ENCODE data around the gene TNNI3K. TPM values are rescaled to one million over a fixed set of nuclear protein-coding genes. Genes with fewer than 3 reads are reported as not detected.

Gene TNNI3K
- total RNA-seq, 2 donors from 2014 or later: 0.95 TPM; not detected in 1

DNA sequence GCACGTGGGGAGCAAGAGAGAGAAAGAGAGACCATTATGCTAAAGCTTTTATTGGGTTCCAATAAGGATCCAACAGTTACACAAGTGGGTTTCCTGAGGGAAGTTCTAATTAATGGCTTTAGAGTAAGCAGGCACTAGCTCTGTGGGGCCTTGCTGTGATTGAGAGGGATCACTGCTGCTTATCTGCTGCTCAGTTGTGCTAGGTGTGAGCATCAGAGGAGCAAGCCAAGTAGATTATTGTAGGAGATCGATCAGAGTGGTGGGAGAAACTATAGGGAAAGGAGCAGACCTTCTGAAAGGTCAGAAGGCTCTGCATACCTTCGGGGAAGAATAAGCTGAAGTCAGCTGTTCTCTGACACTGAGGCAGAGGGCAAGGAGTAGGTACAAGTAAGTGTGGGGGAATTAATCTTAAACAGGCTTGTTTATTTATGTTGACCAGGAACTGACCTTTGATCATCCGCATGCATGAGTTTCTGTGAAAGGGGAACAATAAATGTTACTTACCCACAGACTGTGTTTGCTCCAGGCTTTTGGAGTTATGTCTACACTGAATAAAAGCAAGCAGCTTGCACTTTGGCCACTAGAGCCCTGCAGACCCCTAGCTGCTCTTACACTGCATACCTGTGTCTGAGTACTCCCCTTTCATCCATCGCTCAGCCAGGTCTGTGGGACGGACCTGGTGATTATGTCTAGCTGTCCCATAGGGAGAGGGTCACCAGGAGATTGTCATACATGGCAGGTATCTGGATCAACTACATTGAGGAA lies 89.7 kb downstream of the TNNI3K start:
- no peak for ATAC-seq (replicated peaks in 1 of 2)
- Mint-ChIP-seq H3K27me3 (ENCODE audit: low read depth) (no peaks in the 10 kb centered on the region), H3K4me3 (no peak overlapping the region), H3K4me1 (ENCODE audit: low read depth) (no peaks in the 10 kb centered on the region), H3K27ac (no peak overlapping the region), H3K36me3 (ENCODE audit: insufficient read depth in 2 of 2) (no peaks in the 10 kb centered on the region), H3K9me3 (no peaks in the 10 kb centered on the region)
- no peak for DNase-seq

DNA sequence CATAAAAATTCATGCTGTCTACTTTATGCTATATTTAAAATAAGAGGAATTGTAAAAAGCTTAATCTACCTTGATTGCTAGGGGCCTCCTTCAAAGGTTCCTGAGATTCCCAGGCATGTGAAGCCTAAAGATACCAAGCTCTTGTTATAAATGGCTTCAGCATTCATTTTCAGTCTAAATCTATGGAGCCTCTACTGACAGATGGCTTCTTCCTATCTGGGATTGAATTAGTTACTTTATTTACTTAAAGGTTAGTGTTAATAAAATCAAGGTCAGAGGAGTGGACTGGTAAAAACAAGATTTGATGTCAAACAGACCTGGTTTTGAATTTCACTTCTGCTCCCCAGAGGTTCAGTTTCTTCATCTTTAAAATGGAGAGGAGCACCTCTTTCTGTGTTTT lies 93.7 kb downstream of the TNNI3K start:
- Mint-ChIP-seq H3K27ac (no peak overlapping the region), H3K27me3 (ENCODE audit: low read depth) (no peaks in the 10 kb centered on the region), H3K4me3 (no peak overlapping the region), H3K4me1 (ENCODE audit: low read depth) (no peaks in the 10 kb centered on the region), H3K9me3 (no peaks in the 10 kb centered on the region), H3K36me3 (ENCODE audit: insufficient read depth in 2 of 2) (no peaks in the 10 kb centered on the region)
- ATAC-seq (replicated peaks in 1 of 2): no peak
- no peak for DNase-seq

DNA sequence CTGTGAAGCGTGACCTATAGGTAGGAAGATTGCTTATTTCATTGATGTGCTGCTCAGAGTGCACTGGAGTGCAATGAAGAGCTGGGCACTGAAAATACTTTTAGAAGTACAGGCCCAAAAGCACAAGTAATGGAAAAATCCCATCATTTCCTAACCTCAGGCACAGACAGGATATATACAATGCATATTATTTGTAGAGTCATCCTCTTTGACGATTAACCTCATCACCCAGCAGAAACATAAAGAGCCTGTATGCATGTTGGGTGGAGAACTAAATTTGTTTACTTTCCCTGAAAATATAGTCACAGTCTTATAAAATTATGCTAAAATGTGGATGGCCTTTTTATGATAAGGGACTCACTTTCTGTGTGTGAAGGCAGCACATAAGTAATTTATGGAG lies 98.1 kb downstream of the TNNI3K start:
- no peaks in the 10 kb centered on the region for H3K4me1 Mint-ChIP-seq (ENCODE audit: low read depth)
- H3K4me3 Mint-ChIP-seq: no peak overlapping the region
- H3K9me3 Mint-ChIP-seq: peaks cover 0 to 2% of the 10 kb centered on the region in 2 donors
- H3K36me3 Mint-ChIP-seq (ENCODE audit: insufficient read depth in 2 of 2): no peaks in the 10 kb centered on the region
- DNase-seq (no peak), ATAC-seq (replicated peaks in 1 of 2) (no peak)
- H3K27ac Mint-ChIP-seq: no peak overlapping the region
- no peaks in the 10 kb centered on the region for H3K27me3 Mint-ChIP-seq (ENCODE audit: low read depth)

DNA sequence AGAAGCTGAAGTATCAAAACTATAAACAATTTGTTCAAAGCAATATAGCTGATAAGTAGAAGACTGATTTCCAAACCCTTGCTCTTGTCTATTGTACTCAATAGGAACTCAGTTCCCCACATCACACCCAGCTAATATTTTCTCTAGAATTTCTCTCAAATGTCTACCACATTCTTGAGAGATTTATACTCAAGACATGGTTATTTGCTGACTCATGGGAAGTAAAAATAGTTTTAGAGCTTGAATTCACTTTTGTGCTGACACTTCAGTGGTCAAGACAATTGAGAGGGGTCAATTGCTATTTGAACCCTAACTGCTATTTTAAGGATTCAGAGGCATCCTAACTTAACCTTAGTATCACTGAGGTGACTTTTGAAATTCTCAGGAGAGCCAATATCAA lies 99.0 kb downstream of the TNNI3K start:
- H3K27ac Mint-ChIP-seq: no peak overlapping the region

DNA sequence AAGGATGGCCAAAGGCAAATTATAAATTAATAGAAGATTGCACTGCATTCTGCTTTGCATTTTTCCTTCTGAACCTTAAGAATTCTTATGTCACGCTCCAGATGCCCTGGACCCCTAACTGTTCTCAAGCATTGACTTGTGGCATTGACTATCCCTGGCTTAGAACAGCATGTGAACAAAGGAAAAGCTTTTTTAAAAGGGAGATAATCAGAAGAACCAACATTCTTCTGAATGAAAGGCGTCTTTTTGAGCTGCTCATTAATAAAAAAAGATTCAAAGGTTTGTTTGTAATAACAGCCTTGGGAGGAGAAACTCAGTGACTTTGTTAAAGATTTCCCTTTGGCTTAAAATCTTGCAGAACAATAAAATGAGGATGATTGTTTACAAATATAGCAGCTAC lies 105.5 kb downstream of the TNNI3K start:
- peaks cover 0 to 2% of the 10 kb centered on the region in 2 donors for H3K9me3 Mint-ChIP-seq
- H3K27me3 Mint-ChIP-seq (ENCODE audit: low read depth): no peaks in the 10 kb centered on the region
- no peaks in the 10 kb centered on the region for H3K36me3 Mint-ChIP-seq (ENCODE audit: insufficient read depth in 2 of 2)
- no peak overlapping the region for H3K4me3 Mint-ChIP-seq
- DNase-seq (no peak), ATAC-seq (replicated peaks in 1 of 2) (no peak)
- H3K4me1 Mint-ChIP-seq (ENCODE audit: low read depth): no peaks in the 10 kb centered on the region
- H3K27ac Mint-ChIP-seq: no peak overlapping the region

More for the DNA sequence above, 99.0 kb downstream of the TNNI3K start:
- no peaks in the 10 kb centered on the region for H3K4me1 Mint-ChIP-seq (ENCODE audit: low read depth)
- peaks cover 0 to 2% of the 10 kb centered on the region in 2 donors for H3K9me3 Mint-ChIP-seq
- H3K4me3 Mint-ChIP-seq: no peak overlapping the region
- no peaks in the 10 kb centered on the region for H3K27me3 Mint-ChIP-seq (ENCODE audit: low read depth)
- DNase-seq (no peak), ATAC-seq (replicated peaks in 1 of 2) (no peak)
- no peaks in the 10 kb centered on the region for H3K36me3 Mint-ChIP-seq (ENCODE audit: insufficient read depth in 2 of 2)

DNA sequence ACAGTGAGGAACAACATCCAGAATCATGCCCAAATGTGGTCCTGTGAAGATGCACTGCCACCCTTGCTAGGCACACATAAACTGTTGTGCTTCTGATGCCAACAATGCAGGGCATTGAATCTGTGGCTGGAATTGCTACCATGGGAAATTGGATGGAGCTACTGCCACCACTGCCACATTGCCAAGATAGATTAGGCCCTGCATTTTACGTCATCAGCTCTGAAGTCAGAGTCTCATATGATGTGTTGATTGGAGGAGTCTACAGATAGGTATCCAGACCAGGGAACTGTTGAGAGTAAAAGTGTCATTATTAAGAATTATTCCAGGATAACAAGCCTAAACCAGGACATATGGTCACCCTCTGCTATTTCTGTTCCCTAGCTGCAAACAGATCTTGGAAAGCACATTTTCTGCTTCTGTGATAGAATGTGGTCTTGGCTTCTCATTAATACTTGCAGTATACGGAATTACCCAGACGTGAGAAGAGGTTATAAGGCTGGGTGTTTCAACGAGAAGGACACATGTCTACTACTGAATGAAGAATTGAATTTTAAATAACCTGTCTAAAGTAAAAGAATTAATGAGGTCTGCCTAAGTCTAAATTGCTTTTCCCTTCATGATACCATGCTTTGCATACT lies 106.6 kb downstream of the TNNI3K start:
- no peak overlapping the region for H3K4me3 Mint-ChIP-seq
- DNase-seq: no peak
- H3K9me3 Mint-ChIP-seq: peaks cover 0 to 2% of the 10 kb centered on the region in 2 donors
- no peaks in the 10 kb centered on the region for H3K4me1 Mint-ChIP-seq (ENCODE audit: low read depth)
- H3K27ac Mint-ChIP-seq: no peak overlapping the region
- H3K27me3 Mint-ChIP-seq (ENCODE audit: low read depth): no peaks in the 10 kb centered on the region
- ATAC-seq (replicated peaks in 1 of 2): no peak
- no peaks in the 10 kb centered on the region for H3K36me3 Mint-ChIP-seq (ENCODE audit: insufficient read depth in 2 of 2)

DNA sequence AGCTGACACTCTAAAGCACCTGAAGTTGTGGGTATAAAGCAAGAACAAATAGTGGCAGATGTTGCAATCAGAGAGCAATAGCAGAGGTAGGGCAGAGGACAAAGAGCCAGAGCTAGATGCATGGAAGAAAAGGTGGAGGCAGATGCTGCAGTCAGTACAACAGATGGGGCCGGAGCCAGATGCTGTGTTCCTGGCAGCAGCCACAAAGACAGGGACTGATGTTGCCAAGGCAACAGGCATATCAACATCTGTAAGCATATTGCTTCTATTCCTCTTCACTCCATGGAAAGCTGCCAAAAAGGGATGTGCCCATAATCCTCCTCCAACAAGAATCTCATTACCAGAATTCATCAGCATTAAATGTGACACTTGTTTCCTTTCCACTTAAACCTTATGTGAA lies 108.0 kb downstream of the TNNI3K start:
- no peaks in the 10 kb centered on the region for H3K4me1 Mint-ChIP-seq (ENCODE audit: low read depth)
- no peaks in the 10 kb centered on the region for H3K27me3 Mint-ChIP-seq (ENCODE audit: low read depth)

DNA sequence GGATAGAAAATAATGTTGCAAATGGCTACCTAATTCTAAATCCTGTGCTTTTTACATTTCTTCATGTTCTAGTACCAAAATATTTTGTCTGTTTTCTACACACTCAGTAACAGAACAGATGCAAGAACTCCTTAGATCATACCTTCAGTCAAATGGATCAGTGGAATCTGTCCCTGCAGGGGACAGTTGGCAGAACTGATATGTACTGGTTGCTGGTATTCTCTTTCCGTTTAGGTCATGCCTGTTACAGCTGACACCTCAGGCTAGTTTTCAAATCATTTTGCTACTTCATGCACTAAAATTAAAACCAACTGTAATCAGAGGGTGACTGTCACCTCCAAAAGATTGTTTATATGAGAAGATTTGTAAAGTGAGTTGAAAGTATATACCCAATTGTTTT lies 109.2 kb downstream of the TNNI3K start:
- DNase-seq: no peak
- Mint-ChIP-seq H3K27me3 (ENCODE audit: low read depth) (no peaks in the 10 kb centered on the region), H3K4me3 (no peak overlapping the region), H3K9me3 (no peaks in the 10 kb centered on the region), H3K36me3 (ENCODE audit: insufficient read depth in 2 of 2) (no peaks in the 10 kb centered on the region), H3K27ac (no peak overlapping the region), H3K4me1 (ENCODE audit: low read depth) (no peaks in the 10 kb centered on the region)
- ATAC-seq (replicated peaks in 1 of 2): no peak

More for the DNA sequence above, 108.0 kb downstream of the TNNI3K start:
- no peak for DNase-seq
- Mint-ChIP-seq H3K36me3 (ENCODE audit: insufficient read depth in 2 of 2) (no peaks in the 10 kb centered on the region), H3K27ac (no peak overlapping the region), H3K4me3 (no peak overlapping the region), H3K9me3 (no peaks in the 10 kb centered on the region)
- ATAC-seq (replicated peaks in 1 of 2): no peak

DNA sequence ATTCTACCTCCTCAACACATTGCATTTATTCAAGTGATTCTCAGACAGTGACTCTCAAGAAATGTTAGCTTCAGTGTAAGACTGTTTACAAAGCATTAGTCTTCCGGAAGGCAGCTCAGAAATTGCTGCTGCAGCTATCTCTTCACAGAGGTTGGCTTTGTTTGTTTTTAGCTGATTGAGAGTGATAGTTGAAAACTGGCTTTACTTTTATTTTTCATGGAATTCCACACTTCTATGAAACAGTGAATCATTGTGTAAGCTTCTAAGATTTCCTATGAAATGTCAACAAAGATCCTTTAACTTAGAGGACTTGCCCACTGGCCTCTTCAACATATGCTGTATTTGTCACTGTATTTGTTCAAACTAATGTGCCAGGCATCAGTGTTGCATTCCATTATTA lies 121.3 kb downstream of the TNNI3K start:
- H3K9me3 Mint-ChIP-seq: peaks cover 1 to 4% of the 10 kb centered on the region in 2 donors
- H3K4me3 Mint-ChIP-seq: no peak overlapping the region
- peaks cover 0 to 1% of the 10 kb centered on the region in 2 donors for H3K36me3 Mint-ChIP-seq (ENCODE audit: insufficient read depth in 2 of 2)

DNA sequence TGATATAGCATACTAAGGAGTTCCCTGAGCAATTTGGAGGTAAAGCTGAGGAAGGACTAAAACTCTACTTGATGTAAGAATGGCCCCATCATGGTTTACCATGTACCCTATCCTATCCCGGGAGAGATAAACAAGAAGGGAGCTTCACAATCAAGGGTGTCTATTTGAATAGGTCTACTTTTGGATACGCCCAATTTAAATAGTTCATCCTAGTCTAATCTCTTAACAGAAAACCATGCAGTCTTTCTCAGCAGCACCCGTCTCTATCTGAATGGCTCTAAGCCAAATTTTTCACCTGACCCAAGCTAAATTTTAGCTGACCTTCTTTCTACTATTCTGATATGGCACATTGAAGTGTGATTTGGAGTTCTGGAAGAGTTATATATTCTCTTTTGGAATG lies 122.0 kb downstream of the TNNI3K start:
- H3K36me3 Mint-ChIP-seq (ENCODE audit: insufficient read depth in 2 of 2): no peaks in the 10 kb centered on the region
- peaks cover 0 to 2% of the 10 kb centered on the region in 2 donors for H3K9me3 Mint-ChIP-seq
- no peak overlapping the region for H3K27ac Mint-ChIP-seq
- H3K4me1 Mint-ChIP-seq (ENCODE audit: low read depth): no peaks in the 10 kb centered on the region
- no peaks in the 10 kb centered on the region for H3K27me3 Mint-ChIP-seq (ENCODE audit: low read depth)
- no peak overlapping the region for H3K4me3 Mint-ChIP-seq
- no peak for DNase-seq
- ATAC-seq (replicated peaks in 1 of 2): no peak

More for the DNA sequence above, 121.3 kb downstream of the TNNI3K start:
- Mint-ChIP-seq H3K27me3 (ENCODE audit: low read depth) (no peaks in the 10 kb centered on the region), H3K4me1 (ENCODE audit: low read depth) (no peaks in the 10 kb centered on the region), H3K27ac (no peak overlapping the region)
- ATAC-seq (replicated peaks in 1 of 2) (no peak), DNase-seq (no peak)

DNA sequence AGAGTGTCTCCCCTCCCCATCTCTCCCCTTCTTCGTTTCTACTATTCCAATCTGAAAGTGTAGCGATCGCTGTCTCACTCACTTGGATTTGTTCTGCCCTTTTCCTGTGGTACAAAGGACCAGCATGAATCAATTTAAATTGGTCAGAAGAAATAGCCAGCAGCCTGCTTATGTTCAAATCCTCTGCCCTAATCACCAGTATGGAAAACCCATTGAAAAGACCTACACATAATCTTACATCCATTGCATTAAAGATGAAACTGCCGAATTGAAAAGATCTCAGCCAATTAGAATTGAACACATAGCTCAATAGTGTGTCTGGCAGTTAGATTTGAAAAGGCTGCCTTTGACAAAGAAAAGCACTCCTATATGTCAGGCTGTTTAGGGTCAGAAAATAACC lies 122.6 kb downstream of the TNNI3K start:
- Mint-ChIP-seq H3K9me3 (peaks cover 0 to 2% of the 10 kb centered on the region in 2 donors), H3K36me3 (ENCODE audit: insufficient read depth in 2 of 2) (no peaks in the 10 kb centered on the region), H3K27me3 (ENCODE audit: low read depth) (no peaks in the 10 kb centered on the region), H3K4me1 (ENCODE audit: low read depth) (no peaks in the 10 kb centered on the region), H3K27ac (no peak overlapping the region), H3K4me3 (no peak overlapping the region)
- ATAC-seq (replicated peaks in 1 of 2): no peak
- no peak for DNase-seq

DNA sequence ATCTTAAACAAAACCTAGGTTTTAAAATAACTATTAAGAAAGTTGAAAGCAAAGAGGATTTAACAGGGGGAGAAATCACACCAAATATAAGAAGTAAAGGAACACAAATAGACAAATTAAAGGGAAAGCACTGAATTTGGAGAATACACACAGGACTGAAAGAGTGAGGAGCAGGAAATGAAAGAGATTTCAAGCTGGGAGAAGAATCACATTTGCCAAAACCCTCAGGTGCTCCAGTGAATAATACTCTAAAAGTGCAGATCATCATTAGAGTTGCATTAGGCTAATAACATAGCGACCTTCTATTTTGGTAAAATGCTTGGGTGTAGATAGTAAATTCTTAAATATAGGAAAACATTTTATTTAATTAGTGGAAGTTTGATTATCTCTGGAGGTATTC lies 127.5 kb downstream of the TNNI3K start:
- no peaks in the 10 kb centered on the region for H3K36me3 Mint-ChIP-seq (ENCODE audit: insufficient read depth in 2 of 2)
- peaks cover 0 to 2% of the 10 kb centered on the region in 2 donors for H3K9me3 Mint-ChIP-seq
- H3K27me3 Mint-ChIP-seq (ENCODE audit: low read depth): no peaks in the 10 kb centered on the region
- no peak overlapping the region for H3K27ac Mint-ChIP-seq
- no peak for DNase-seq
- ATAC-seq (replicated peaks in 1 of 2): no peak
- H3K4me1 Mint-ChIP-seq (ENCODE audit: low read depth): no peaks in the 10 kb centered on the region
- H3K4me3 Mint-ChIP-seq: no peak overlapping the region

DNA sequence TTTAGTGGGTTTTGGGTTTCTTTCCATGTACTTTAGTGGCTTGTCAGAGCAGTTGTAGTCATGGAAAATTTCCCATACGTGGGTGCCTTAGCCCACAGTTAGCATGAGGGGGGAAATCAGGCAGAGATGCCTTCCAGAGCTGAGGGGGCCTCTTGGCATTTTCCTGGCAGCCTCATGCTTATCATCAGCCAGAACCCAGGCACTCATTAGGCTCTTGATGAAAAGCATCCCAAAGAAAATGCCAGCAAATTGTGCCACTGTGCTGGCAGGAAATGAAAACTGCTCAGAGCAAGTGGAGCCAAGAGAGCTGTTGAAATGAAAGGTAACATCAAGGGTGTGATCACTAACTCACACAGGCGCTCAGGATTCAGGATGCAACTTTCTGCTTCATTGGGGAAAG lies 128.0 kb downstream of the TNNI3K start:
- Mint-ChIP-seq H3K27me3 (ENCODE audit: low read depth) (no peaks in the 10 kb centered on the region), H3K4me1 (ENCODE audit: low read depth) (no peaks in the 10 kb centered on the region), H3K4me3 (no peak overlapping the region), H3K27ac (no peak overlapping the region), H3K9me3 (peaks cover 0 to 2% of the 10 kb centered on the region in 2 donors), H3K36me3 (ENCODE audit: insufficient read depth in 2 of 2) (no peaks in the 10 kb centered on the region)
- DNase-seq (no peak), ATAC-seq (replicated peaks in 1 of 2) (no peak)
